Measurements from ENCODE around the gene CDH2.

Gene CDH2

DNA sequence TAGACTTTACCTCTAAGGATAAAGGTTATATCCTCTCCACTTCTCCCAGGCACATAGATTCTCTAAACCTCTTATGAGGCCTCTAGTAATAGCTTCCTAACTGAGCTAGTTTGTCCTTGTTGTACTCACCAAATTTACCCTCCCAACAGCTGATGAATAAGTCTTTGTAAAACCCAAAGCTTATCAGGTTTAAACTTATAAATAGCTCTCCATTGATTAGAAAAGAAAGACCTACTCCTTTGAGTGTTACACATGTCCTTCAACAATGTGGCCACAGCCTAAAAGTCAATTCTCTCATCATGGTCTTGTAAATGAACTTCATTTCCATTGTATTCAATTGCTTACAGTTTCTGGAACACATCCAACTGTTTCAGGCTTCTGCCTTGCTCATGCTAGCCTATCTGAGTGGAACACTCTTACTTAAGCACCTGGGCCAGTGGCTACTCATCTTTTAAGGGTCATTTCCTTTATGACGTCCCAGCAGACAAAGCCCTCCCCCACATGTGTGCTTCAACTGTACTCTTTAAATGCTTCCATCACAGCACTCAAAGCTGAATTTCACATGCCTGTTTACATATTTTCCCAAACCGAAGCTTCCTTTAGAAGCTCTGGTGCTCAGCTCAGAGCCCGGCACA, 131.6 kb downstream of the CDH2 start:
- no peak for DNase-seq (ENCODE audit: low read depth in 2 of 2)

DNA sequence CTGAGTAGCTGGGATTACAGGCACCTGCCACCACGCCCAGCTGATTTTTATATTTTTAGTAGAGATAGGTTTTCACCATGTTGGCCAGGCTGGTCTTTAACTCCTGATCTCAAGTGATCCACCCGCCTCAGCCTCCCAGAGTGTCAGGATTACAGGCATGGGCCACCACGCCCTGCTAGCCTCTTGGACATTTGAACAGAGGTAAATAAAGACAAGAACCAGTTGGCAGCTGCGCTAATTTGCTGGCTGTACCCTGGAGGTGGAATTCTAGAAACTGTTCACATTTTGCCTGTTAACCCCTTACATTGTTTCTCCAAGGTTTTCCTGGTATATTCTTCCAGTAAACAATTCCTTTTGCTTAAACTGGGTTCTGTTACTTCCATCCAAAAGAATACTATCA, 132.9 kb downstream of the CDH2 start:
- DNase-seq (ENCODE audit: low read depth in 2 of 2): no peak

DNA sequence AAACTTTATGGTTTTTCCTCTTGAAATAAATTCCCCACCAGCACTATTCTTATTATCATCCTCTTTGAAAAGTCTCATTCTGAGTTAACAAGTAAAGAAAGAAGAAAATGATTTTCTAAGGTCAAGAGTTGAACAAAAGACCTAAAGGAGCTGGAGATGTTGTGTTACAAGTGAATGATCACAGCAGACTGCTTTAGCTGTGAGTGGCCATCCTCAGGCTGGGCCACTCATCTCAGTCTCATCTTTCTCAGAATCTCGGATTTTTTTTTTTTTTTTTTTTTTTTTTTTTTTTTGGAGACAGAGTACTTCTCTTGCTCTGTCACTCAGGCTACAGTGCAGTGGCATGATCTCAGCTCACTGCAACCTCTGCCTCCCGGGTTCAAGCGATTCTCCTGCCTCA, 133.3 kb downstream of the CDH2 start:
- no peak for DNase-seq (ENCODE audit: low read depth in 2 of 2)

DNA sequence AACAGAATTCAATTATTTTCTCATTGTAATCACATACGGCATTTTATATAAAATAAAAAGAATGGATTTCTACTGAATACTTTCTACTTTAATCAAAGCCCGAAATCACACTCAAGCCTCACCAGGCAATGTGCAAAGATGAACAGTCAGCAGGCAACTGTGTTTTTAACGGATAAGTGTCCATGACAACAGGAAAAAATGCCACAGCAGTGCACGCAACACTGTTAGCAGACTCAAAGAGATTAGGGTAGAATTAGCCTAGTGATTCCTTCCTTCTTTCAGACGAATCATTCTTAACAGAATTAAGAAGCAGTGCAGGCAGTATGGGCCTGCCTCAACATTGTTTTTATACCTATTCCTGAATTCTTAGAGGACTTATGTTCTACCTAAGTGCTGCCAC, 135.6 kb downstream of the CDH2 start:
- DNase-seq (ENCODE audit: low read depth in 2 of 2): no peak

DNA sequence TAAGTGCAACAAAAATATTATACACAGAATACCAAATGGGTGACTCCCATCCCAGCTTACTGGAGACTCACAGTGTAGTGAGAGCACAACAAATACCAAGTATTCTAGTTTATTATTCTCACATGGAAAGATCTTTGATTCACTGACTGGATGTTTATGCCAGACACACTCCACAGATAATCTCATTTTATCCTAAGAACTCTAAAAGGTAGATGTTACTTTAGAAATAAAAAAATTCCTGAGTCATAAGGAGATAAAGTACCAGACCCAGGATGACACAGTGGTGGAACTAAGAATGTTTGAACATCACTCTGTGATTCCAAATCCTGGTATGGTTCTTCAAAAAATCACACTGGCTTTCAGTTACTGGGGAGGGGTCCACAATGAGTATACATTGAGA, 136.2 kb downstream of the CDH2 start:
- DNase-seq (ENCODE audit: low read depth in 2 of 2): no peak

DNA sequence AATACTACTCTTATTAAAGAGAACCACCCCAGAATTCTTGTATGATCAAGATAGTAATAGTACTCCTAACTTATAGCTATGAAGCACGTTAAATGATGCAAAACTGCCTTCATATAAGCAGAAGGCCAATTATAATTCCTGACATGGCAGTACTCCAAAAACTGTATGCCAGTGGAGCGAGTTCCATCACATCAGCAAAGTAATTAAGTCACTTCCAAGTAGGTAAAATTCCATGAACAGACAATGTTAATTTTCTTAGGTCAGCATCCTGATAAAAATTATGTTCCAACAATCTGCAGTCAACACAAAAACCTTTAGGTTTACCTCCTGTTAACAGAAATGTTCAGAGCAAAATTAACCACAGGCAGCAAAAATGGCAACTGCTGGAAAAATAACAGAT, 136.7 kb downstream of the CDH2 start:
- no peak for DNase-seq (ENCODE audit: low read depth in 2 of 2)

DNA sequence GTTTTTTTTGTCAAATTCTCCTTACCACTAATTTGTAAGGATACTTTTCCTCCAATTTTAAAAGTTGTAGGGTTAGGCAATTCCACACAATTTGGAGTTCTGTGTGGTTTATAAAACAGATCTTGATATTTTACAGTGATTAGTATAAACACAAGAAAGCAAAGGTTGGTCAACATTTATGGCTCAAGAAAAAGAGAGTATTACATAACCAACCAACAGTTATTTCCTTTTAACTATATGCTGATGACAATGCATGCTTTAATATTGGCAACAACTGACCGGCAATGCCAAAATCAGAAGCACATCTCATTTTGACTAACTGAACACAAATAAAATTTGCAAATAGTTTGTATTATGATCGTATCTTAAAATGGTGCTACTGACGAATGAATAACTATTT, 137.2 kb downstream of the CDH2 start:
- no peak for DNase-seq (ENCODE audit: low read depth in 2 of 2)

DNA sequence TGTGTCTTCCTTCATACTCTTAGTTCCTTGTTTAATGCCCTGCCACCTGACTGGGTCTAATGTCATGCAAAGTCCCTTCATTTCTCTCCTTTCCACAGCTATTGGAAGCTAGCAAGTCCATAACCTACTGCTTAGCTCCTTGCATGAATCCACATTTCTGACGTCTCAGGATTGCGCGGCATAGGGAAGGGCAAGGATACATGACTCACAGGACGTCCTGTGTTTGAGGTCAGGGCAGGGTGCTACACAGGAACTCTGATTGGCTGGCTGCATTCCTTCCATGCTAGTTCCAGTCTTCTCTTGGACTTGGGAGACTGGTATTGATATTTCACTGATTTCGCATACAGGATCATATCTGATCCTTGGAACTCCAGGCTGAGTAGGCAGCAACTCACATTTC, 137.9 kb downstream of the CDH2 start:
- DNase-seq (ENCODE audit: low read depth in 2 of 2): no peak

DNA sequence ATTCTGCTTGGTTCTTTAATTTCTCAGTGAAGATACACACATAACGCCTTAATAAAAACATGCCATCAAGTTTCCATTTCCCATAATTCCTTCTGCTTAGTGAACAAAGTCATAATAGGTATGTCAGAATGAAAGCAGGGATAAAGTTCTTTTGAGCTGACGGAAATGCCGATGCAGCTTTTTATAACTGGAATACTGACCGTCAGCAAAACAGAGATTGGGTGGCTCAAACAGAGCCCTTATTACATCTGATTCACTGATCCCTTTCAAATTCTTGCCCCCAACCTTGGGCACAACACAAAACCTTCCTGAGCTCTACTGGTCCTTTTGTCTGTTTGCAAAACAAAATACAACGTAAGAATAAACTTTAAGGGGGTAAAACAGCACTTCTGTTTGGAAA, 140.4 kb downstream of the CDH2 start:
- no peak for DNase-seq (ENCODE audit: low read depth in 2 of 2)

DNA sequence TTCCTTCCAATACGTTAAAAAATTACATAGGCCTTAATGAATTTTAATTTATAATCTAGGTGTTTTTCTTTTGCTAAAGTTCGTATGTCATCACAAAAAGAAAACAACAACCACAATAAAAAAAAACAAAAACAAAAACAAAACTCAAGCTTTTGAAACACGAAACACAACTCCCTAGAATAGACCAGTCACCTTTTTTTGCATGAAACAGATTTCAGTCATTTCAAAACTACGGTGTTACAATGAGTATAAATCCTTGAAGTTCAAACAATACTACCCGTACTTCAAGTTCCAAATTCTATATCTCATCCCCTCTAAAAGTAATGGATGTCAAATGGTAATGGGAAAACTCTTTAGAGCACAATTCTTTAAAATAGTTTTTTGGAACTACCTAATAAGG, 142.4 kb downstream of the CDH2 start:
- DNase-seq (ENCODE audit: low read depth in 2 of 2): no peak

DNA sequence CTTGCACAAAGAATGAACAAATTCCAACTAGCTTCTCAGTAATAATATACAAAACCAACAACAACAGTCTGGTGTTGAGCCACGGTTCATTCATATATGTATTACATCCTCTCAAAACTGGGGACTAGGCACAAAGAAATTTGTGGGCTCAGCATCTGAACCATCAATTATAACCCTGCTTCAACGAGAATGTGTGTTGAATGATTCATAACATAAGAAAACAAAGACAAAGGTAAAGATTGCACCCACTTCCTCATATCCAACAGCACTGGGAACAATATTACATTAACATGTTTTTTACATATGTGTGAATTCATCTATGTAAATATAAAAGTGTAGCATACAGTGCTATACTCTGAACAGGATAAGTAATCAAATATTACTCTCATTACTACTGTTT, 144.8 kb downstream of the CDH2 start:
- DNase-seq (ENCODE audit: low read depth in 2 of 2): no peak

DNA sequence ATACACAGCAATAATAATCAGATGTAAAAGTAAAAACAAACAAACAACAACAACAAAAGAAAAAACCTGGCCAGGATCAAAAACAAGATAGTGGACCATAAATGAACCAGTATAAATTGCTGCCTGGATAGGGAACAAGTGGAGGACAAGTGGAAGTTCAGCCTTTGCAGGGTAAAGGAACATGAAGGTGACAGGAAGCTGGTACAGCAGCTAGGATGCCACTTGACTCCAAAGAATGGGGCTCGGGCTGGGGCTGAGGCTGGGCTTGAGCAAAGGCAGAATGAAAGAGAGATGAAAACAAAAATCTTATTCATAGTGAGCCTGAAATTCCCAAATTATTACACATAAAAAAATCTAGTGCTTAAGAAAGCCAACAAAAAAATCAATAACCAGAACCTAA, 146.5 kb downstream of the CDH2 start:
- no peak for DNase-seq (ENCODE audit: low read depth in 2 of 2)

DNA sequence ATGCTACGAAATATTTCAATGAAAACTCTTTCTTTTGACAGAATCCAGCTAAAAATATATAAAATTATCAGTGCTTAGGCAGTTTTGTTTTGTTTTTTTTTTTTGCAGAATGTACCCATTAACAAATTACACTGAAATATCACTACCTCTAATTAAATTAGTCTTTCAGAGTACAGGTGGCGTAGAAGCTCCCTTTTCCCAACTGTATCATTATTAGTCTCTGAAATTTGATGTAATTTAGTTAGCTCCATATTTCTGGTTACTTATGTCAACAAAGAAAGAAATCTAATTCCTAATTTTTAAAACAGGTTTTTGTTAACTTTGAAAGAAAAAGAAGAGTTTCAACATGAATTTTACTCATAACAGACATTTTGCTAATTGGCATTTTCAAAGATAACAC, 149.2 kb downstream of the CDH2 start:
- no peak for DNase-seq (ENCODE audit: low read depth in 2 of 2)

DNA sequence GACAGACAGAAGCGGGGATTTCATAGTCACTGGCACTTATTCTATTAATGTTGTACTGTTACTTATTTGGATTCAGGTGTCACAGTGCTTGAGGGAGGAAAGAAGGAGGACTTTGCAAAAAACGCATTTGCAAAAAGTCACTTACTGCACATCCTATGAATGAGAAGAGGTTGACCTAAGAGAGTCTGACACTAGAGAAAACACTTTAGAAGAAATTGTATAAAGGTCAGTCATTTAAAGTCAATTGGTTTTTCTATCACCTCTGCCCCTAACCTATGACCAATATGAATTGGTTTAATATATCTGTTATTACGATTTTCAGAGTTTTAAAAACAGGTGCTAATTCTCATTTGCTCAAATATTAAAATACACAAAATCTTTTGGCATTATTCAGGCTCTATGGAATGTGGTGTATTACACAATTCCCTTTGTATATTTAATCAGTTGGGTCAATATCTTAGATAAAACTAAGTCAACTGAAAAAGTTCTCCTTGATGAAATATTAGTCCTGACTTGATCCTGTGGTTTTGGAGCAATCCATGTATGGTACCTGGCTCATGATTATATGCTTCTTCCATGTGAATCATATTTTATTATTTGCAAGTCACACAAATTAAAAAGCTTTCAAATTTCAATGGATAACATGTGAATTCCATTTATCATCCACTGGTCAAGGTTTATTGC, 157.4 kb downstream of the CDH2 start:
- no peak for DNase-seq (ENCODE audit: low read depth in 2 of 2)

DNA sequence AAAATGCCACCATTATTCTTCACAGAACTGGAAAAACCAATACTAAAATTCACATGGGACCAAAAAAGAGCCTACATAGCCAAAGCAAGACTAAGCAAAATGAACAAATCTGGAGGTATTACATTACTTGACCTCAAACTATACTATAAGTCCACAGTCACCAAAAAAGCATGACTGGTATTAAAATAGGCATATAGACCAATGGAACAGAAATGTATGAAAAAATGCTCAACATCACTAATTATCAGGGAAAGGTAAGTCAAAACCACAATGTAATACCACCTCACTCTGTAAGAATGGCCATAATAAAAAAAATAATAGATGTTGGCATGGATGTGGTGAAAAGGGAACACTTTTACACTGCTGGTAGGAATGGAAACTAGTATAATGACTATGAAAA, 158.6 kb downstream of the CDH2 start:
- no peak for DNase-seq (ENCODE audit: low read depth in 2 of 2)

DNA sequence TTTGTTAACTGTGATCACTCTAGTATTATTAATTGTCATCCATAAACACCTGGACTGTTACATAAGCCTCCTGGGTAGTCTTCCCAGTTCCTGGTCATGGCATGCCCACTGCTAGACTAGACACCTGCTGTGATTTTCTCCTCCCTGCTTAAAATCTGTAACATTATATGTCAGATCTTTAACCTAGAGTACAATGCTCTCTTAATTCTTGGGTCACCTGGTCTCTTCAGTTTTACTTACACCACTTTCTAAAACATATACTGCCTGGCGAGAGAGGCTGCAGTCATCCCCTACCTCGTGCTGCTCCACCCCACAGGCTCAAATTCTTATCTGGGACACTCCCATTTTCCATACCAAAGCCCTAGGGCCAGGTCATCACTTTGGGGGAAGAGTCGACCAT, 161.3 kb downstream of the CDH2 start:
- no peak for DNase-seq (ENCODE audit: low read depth in 2 of 2)

DNA sequence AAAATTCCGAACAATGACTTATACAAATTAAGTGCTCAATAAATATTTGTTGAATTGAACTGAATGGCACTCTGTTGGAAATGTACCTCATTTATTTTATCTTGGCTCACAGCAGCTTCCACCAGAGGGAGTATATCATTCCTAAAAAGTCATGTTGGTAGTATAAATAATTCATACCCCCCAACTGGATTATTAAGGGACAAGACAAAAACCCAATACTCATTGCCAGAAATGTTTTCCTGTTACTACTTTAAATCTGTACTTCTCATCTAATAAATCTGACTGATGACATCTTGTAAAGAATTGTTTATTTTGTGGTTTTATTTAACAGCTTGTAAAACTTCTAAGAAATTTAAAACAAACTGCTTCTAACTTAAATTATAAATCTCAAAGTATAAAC, 163.9 kb downstream of the CDH2 start:
- DNase-seq (ENCODE audit: low read depth in 2 of 2): no peak

DNA sequence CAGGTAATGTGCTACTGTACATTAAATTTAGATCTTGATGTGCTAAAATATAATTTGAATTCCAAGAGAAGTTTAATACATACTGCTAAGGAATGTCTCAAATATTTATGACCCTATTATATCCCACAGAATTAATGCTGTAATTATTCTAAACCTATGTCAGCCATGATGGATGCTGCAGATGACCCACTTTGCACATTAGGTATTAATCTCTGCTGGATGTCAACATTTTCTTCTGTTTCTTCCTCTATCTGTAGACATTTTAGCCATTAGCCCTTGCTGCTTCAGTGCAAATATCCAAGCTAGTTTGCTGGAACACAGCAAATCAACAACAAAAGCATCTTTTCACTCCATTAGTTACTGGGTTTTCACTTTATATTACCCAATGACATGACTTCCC, 164.6 kb downstream of the CDH2 start:
- DNase-seq (ENCODE audit: low read depth in 2 of 2): no peak

DNA sequence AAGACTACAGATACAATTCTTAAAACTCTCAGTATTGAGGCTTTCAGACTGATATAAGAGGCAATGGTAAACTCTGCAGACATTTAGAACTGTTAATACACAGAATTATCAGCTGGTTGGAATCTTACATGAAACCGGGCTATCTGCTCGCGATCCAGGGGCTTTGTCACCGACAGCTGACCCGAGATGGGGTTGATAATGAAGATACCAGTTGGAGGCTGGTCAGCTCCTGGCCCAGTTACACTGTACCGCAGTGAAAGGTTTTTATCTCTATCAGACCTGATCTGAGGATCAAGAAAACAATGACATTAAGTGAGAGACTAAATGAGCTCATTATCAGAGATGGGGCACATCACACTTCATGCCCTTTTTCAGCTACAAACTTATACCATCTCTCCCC, 167.3 kb downstream of the CDH2 start:
- DNase-seq (ENCODE audit: low read depth in 2 of 2): no peak

DNA sequence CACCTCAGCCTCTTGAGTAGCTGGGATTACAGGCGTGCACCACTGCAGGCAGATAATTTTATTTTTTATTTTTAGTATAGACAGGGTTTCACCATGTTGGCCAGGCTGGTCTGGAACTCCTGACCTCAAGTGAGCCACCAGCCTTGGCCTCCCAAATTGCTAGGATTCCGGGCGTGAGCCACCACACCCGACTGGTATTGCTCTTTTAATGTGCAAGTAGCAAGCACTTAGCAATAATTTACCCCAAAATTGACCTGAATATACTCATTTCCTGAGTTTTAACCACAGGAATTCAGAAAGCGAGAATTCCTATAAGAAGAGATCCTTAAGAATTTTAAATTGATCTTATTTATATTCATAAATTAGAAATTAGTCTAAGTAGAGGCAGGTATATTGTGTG, 169.1 kb downstream of the CDH2 start:
- DNase-seq (ENCODE audit: low read depth in 2 of 2): no peak

DNA sequence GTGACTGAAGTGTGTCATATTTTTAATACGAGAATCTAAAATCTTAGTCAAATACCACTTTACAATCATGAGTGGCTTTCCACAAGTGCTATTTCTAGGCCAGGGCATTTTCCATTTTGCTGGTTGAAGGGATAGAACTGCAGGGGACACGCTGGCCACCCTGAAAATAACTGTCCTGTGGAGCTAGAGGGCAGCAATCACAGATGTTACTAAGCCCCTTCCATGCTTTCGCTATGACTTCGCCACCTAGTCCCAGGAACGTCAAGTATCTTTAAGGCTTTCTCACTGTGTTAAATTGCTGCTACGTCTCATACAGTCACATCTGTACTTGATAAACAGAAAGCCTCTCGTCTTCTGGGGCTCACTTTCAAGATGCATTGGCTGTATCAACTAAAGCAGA, 171.8 kb downstream of the CDH2 start:
- no peak for DNase-seq (ENCODE audit: low read depth in 2 of 2)

DNA sequence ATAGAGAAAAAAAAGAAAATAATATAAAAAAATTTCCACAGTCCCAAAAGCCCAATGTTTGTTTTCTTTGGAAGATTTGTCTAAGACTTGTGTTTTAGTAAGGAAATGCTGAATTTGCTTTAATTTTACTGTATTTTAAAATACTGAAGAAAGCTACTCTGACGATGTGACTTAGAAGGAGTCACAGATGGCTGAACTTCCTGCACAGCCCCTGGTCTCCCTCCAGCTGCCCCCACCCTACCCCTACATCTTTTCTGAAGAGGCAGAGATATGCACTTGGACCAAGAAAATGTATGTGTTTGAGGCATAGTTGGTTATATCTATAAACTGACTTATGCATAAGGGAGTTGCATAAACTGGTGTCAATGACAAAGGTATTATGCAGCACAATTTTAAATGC, 172.3 kb downstream of the CDH2 start:
- DNase-seq (ENCODE audit: low read depth in 2 of 2): no peak

DNA sequence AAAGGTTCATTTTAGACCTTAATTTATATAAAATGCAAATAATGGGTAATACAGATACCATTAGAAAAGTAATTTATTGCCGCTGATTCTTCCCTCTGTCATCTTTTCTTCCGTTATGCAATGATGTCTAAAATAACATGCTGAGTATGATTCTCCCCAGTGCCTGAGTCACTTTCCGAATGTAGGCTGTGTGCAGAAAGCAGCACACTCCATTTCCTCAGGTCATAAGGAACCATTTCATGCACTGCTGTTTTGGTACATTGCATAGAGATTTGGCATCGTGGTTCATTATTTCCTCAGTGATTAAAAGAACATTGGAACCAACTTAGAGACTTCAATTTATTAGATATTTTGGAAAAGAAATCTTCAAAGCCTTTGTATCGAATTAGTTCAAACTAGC, 173.5 kb downstream of the CDH2 start:
- DNase-seq (ENCODE audit: low read depth in 2 of 2): no peak

DNA sequence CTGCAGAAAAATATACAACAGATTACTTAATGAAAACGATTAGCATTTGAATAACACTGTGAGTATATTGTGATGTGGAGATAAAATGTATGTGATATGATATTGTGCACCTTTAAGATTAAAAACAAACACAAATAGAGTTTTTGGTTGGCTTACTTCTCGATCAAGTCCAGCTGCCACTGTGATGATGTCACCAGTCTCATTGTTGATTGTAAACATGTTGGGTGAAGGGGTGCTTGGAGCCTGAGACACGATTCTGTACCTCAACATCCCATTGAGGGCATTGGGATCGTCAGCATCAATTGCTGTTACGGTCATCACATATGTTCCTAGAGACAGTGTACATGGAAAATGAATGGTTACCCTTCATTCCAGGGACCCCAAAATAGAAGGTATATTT, 174.1 kb downstream of the CDH2 start:
- no peak for DNase-seq (ENCODE audit: low read depth in 2 of 2)
